ENCODE measurements around the gene CD27.
"Not testable (repeated sequence)": the region's sequence is repeated elsewhere in the genome, so short reads cannot be mapped to it uniquely, and the experiment has no call there.

CD27 gene

GRCh38 chr12:6489449-6489848 is 44.7 kb downstream of the CD27 start:
- DNase-seq, result no peak

- DNase-seq, result not testable (repeated sequence)
These were observed 45.9 kb downstream of the CD27 start for GRCh38 chr12:6490673-6491072.

- peak; percentile 99 for DNase-seq
These were observed 48.2 kb downstream of the CD27 start, which contains the start of gene MRPL51 for GRCh38 chr12:6492838-6493496. MRPL51 (minus strand) TSS chr12:6493262; CDS start chr12:6493136, 126 bp downstream.

- DNase-seq, result peak; percentile 94
These were observed 48.9 kb downstream of the CD27 start, which contains the start of gene NCAPD2 for GRCh38 chr12:6493497-6494257. NCAPD2 (plus strand) TSS chr12:6494102; CDS start chr12:6495099, 997 bp downstream.

- DNase-seq, result no peak
These were observed 49.5 kb downstream of the CD27 start for GRCh38 chr12:6494258-6494743.

- no peak for DNase-seq
These were observed 50.2 kb downstream of the CD27 start for GRCh38 chr12:6494968-6495367.

- not testable (repeated sequence) for DNase-seq
These were observed 52.5 kb downstream of the CD27 start for GRCh38 chr12:6497291-6497690.

- no peak for DNase-seq
These were observed 55.7 kb downstream of the CD27 start for GRCh38 chr12:6500466-6500865.

All from stimulated activated CD4-positive, alpha-beta T cell treated with anti-CD3 and anti-CD28 coated beads, Interleukin-2, amount 100 ng/mL, for 24 hours (primary cell).